CD4-positive, alpha-beta T cell treated with Interleukin-21 for 1 hour (primary cell): ENCODE measurements around the gene SMIM26.
"Not testable (repeated sequence)": the region's sequence is repeated elsewhere in the genome, so short reads cannot be mapped to it uniquely, and the experiment has no call there.

Experiments
- DNase-seq: peaks from one replicate; pipeline ENCODE4 v3.0.0-alpha.2; 2020

SMIM26 gene, protein sequence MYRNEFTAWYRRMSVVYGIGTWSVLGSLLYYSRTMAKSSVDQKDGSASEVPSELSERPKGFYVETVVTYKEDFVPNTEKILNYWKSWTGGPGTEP

DNA sequence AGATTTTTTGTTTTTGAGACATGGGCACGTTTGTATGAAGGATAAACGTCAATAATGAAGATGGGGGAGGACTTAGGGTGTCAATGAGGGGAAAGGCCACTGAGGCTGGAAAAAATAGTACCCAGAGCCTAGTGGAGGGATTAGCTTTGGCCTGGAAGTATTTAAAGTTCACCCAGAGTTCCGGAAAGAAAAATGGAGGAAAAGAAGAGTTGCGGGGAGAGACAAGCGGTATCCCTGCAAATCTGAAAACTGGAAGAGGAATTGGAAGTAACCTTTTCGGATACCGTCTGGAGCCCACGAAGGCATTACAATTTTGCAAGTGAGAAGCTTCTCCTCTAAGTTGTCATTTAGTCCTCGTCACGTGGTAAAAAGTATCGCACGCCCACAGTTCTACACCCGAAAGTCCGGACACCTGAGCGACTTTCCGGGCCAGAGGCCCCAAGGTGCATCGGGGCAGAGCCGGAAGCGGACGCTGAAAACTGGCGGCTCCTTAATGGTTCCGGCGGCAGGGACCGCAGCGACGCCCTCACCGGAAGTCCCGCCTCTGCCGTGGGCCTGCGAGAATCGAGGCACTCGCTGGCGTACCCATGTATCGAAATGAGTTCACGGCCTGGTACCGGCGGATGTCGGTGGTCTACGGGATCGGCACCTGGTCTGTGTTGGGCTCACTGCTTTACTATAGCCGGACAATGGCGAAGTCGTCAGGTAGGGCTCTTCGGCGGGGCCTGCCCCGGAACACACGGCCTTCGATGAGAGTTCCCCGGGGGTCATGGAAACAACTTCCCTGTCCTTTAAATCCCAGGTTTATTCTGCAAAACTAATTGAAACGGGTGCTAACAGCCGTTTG lies at the start of gene SMIM26:
Gene SMIM26, plus strand, starts transcription at position 541 of the 847 bp plus-strand sequence. Its CDS starts 47 bp downstream, at position 588.
- peak; percentile 95 for DNase-seq

DNA sequence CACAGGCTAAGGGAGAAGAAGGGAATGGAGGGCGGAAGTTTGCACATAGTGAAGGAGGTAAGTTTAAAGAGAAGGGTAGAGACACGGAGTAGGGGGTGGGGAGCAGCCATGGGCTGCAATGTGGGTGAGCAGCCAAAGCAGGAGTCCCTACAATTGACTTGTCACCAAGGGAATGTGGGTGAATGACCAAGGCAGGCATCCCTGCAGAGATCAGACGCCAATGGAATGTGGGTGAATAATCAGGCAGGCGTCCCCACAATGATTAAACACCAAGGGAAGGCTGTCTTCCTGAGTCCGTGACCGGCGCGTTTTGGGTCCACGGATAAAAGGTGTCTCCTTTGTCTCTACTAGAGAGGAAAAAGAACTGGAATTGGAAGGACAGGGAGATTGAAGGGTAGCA lies 45.2 kb upstream of the SMIM26 start:
- DNase-seq, result not testable (repeated sequence)

DNA sequence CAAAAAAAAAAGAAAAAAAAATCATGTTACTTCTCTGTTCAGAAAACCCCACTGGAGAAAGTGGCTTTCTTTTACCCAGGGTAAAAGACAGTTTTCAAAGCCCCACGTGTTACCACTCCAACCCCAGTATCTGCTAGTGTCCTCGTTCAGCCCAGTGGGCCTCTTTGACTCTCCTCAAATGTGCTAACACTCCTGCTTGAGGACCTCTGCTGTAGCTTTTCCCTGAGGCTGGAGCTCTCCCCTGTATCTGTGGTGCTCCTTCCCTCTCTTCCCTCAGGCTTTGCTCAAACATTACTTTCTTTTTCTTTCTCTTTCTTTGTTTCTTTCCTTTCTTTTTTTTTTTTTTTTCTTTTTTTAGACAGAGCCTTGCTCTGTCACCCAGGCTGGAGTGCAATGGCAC lies 44.2 kb upstream of the SMIM26 start:
- no peak for DNase-seq

DNA sequence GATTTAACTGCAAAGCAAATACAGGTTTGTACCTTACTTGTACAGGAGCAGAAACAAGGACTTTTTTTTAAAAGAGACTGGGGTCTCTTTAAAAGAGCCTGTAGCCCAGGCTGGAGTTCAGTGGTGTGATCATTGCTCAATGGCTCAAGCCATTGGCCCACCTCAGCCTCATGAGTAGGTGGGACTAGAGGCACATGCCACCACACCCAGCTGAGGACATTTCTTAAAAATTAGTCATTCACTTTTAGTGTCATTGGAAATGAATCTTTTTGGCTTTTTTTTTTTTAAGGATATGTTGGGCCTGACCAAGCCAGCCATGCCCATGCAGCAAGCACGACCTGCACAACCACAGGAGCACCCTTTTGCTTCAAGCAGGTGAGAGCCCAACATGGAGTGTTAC lies 42.6 kb upstream of the SMIM26 start:
- no peak for DNase-seq

DNA sequence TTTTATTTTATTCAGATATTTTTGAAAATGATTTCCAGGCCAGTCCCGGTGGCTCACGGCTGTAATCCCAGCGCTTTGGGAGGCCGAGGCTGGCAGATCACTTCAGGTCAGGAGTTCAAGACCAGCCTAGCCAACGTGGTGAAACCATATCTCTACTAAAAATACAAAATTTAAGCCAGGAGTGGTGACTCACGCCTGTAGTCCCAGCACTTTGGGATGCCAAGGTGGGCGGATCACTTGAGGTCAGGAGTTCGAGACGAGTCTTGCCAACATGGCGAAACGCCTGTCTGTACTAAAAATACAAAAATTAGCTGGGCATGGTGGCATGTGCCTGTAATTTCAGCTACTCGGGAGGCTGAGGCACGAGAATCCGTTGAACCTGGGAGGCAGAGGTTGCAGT lies 40.5 kb upstream of the SMIM26 start:
- DNase-seq, result not testable (repeated sequence)

DNA sequence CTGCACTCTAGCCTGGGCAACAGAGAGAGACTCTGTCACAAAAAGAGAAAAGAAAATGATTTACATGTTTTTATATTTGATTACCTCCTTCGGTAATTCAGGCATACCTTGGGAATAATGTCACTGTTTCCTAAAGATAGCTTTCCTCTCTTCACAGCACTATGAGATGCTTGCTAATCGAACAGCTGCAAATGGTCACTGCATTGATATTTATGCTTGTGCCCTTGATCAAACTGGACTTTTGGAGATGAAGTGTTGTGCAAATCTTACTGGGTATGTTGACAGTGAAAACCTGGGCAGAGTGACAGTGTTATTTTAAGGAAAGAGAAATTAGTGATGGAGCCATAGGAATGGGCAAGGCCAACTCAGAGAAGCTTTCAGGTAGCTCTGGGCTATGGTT lies 39.9 kb upstream of the SMIM26 start:
- no peak for DNase-seq

DNA sequence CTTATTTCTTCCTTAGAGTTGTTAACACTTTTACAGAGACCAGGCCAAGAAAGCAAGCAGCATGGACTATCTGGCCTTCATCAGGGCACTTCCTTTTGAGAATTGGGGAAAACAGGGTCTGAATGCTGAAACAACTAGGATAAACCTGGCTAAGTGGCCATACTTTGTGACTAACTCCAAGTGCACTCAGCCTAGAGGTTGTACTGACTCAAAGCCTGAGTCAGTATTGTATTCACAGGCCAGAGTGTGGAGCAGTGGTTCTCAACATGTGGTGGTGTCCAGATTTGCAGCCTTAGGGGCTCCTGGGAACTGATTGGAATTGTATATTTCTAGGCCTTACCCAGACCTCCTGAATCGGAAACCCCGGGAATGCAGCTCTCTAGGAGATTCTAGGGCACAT lies 39.4 kb upstream of the SMIM26 start:
- no peak for DNase-seq

DNA sequence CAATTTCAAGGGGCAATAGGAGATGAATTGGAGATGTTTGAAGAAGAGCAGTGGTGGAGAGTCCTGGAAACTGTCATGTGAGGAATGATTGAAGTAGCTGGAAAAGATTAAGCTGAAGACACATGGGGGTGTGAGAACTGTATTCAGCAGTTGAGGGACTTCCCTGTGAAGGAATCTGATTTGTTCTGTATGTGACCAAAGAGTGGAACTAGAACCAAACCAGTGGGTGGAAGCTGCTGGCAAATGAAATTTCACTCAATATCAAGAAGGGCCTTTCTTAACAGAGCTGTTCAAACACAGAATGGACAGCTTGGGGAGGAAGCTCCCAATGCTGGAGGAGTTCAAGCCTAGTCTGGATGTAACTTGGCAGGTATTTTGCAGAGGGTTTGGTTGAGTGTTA lies 38.2 kb upstream of the SMIM26 start:
- no peak for DNase-seq

DNA sequence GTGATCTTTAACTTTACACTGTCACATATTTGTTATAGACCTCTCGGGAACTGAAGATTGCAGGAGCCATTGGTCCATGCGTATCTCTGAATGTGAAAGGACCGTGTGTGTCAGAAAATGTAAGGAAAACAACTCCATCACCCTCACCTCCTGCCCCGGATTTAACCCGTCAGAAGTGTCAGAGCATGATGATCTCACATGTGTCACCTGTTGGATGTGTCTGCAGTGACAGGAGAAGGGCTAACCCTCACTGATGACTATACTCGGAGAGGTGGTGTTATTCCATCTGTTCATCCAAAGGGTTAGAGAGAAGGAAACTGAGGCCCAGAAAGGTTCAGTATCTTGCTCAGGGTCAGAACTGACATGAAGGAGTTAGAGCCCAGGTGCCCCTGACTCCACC lies 34.6 kb upstream of the SMIM26 start:
- no peak for DNase-seq

DNA sequence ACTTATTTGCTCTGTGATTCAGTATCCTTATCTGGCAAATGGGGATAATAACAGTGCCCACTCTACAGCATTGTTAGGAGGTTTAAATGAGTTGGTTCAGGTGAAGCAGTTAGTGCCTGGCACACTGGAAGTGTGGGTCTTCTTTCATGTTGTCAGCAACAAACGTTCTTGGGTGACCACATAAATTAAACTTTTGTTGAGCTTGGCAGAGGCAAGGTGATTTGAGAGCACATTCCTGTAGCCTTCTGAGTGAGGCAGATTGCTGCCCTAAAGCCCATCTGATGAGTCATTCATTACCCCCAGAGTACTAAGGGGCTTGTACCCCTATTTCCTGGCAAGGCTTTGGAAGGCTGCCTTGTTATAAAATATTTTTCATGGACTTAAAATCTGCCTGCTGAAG lies 33.7 kb upstream of the SMIM26 start:
- no peak for DNase-seq

DNA sequence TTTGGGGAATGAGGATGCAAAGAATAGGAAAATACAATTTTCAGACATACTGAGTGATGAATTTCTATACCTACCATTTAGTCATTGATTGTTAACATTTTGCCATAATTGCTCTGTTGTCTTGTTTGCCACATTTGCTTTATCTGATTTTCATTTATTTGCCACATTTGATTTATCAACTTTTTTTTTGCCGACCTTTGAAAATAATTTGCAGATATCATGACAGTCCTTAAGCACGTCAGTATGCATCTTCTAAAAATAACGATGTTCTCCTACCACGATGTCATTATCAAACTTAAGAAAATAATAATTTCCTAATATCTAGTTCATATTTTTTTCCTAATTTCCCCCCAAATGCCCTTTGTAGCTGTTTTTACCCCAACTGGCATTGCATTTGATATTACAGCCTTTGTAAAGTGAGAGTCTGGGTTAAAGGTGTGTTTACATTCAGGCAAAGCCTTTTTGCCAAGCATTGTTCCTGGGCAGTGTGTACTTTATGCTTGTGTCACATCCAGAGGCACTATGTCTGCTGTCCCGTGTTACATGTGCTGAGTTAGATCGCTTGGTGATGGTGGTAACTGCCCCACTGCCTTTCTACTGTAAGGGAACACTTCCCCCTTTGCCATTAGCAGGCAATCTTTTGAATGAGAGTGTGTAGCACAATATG lies 33.1 kb upstream of the SMIM26 start:
- no peak for DNase-seq

DNA sequence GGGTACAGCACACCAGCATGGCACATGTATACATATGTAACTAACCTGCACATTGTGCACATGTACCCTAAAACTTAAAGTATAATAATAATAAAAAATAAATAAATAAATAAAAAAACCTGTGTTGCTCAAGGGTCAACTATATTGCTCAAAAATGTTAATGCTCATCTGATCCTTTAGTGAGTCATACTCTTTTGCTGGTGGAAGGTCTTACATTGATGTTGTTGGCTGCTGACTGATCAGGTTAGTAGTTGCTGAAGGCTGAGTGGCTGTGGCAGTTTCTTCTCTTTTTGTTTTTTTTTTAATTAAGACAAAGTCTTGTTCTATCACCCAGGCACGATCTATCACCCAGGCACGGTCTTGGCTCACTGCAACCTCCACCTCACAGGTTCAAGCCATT lies 29.6 kb upstream of the SMIM26 start:
- DNase-seq, result no peak

DNA sequence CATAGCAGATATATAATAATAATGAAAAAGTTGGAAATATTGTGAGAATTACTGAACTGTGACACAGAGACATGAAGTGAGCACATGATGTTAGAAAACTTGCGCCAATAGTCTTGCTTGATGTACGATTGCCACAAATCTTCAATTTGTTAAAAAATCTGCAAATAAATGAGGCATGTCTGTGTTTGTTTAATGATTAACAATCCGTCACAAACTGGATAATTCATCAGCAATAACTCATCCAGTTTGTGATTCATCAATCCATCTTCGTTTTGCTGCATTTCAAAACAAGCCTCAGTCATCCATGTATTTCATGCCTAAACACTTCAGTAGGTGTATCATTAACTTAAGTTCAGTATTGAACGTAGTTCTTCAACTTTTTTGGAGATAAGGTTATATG lies 25.5 kb upstream of the SMIM26 start:
- no peak for DNase-seq

DNA sequence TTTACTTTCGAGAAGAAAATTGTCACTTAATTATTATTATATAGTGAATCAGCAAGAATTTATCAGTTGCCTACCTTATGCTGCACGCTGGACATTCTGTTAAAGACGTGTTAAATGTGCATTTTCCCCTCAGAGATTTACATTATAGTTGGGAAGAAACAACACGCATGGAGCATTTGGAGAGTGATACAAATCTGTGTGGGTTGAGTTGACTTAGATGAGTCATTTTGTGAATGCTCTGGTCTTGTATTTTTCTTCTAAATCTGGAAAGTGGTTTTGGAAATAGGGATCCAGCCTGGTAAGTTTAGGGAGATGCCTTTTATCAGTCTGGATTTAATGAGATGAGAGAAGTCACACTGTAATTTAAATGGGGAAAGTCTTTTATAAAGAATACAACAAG lies 24.0 kb upstream of the SMIM26 start:
- no peak for DNase-seq

DNA sequence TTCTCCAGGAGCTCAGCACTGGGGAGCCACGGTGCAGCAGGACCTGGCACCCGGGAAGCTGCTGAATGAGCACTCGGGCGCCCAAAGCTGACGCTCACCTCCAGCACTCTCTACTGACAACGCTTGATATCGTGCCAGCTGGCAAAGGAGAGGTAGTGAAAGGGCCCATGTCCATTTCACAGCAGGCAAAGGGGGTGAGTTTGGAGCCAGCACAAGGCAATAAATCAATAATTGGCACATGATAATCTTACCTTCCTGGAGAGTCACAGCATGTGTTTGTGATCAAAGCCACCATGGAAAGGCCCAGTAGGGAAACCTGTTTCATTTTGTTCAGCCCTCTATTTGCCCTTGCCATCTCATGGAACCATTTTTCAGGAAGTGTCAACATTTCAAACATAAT lies 23.3 kb upstream of the SMIM26 start:
- no peak for DNase-seq

DNA sequence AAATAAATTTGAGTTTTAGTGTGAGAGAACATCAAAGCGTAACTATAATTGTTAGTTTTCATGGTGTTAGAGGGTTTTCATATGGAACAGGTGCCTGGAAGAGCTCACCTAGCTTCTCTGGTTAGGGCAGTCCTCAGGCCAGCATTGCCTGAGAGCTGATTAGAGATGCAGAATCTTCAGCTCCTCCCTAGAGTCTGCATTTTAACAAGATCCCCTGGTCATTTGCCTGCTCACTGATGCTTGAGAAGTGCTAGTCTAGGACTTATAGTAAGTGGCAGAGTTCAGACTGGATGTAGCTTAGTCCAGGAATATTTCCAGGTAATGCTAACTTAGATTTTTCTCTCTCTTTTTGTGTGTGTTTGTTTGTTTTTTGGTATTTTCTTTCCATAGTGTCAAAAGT lies 21.7 kb upstream of the SMIM26 start:
- DNase-seq, result no peak

DNA sequence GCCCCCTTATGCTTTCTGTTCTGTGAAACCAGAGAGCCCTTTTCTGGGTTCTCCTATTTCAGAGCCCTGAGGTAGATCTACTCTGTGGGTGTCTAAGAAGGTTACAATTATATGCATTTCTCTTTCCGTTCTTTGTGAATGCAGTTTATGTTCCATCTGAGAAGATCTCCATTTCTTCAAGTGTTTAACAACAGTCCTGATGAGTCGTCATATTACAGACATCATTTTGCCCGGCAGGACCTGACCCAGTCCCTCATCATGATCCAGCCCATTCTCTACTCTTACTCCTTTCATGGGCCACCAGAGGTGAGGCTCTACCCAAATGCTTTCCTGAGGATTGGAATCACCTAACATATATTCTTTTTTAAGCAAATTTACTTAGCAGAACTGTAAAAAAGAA lies 18.8 kb upstream of the SMIM26 start:
- DNase-seq, result no peak

DNA sequence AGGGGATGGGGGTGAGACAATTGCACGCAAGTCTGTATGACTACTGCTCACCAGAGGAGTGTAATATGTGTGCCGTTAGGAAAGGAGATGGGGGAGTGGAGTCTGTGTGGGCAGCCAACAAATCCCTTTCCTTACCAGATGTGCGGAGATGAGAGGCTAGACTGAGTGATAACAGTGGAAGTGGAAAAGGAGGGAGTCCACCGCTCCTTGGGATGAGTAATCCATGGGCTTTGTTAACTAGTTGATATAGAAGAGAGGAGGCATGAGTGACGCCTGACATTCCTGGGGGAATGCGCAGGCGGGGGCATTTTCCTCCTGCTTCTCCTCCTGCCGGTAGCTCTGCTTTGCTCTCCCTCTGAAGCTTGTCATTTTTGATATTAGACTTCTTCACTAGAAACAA lies 13.5 kb upstream of the SMIM26 start:
- DNase-seq, result no peak

DNA sequence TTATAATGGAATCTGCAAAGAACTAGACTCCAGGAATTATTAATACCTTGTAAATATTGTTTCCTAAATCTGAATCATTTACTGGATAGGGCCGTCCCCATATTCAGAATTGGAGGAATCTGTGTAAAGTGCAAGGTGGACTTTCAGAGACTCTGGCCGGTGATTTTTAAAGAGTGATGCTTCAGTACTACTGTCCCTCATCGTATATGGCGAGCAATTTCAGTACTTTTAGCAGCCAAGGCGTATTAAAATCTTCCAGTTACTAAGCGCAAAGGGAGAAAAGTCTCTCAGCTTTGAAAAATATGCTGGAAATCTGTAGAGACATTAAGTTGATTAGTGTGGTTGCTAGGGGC lies 483 bp downstream of the SMIM26 start:
- no peak for DNase-seq

DNA sequence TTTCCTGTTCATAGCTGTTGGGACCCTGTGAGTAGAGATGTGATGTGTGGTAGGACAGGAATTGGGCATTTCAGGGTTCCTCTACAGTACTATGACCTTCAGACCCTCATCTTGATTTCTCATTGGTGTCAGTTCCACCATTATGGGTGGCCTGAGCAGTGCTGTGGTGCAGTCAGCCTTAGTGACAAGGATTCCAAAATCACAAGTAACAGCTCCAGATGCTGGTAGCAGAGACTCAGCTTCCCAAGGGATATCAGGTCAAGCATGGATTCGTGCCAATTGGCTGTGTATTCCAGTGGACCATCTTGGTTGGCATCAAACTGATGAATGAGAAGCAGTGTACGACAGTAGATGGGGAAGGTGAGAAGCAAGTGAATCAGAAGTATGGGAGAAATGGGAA lies 3.8 kb downstream of the SMIM26 start:
- DNase-seq, result no peak

DNA sequence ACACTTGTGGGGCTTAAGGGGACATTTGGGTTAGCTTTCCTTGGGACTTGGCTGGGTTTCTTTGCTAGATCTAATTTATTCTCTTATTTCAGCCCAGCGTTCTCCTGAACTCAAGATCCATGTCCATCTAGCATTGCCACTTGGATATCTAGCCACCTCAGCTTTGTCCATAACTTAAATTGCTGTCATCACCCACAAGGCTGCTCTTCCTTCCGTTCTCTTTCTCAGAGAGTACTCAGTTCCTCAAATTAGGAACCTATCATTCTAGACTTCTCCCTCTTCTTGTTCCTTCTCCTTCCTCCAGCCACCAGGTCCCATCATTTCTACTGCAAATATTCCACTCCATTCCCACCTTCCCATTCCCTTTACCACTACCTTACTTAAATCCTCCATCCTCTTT lies 4.3 kb downstream of the SMIM26 start:
- DNase-seq, result no peak

DNA sequence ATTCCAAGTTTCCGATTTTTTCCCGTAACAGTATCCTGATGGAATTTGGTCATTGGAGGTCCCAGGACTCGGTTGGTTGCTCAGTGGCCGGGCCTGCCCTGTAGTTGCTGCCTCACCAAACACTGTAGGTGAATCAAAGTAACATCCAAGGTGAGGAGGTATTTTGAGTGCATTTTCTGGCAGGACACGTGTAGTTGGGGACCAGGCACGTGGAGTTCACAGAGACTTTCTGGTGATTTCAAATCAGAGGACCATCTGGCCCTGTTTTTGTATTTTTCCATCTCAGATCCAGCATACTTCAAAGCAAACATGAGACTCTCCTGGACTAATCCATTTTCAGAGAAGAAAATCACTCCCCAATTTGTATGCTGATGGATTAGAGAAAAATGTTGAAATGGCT lies 10.7 kb downstream of the SMIM26 start:
- DNase-seq, result no peak

DNA sequence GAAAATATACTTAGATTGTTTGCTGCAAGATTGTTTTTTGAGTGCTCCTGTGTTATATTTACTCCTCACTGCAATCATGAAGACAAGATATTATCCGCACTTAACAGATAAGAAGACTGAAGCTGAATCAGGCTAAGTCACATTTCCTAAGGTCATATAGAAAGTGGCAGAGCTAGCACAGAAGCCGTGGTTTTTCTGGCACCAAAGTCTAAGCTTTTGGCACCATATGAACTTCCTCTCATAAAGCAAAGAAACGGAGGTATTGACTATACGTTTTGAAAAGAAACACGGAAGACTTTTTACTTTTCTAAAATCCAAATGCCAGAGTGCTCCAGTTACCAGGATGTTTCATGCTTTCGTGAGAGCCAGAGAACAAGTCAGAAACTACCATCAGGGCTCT lies 11.3 kb downstream of the SMIM26 start:
- DNase-seq, result no peak

DNA sequence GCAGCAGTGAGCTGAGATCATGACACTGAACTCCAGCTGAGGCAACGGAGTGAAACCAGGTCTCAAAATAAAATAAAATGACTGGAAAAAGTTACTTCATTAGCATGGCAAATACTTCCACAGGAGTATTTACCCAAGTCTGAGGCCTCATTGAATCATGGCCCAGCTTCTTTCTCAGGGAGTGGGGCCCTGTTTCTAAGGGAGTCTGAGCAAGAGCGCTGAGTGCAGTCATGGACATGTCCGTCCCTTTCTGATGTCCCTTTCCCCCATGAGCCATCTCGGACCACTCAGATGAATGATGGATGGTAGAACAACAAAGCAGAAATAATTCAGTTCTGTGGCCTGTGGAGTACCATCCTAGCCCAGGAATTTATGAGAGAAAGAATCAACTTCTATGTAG lies 12.8 kb downstream of the SMIM26 start:
- no peak for DNase-seq

DNA sequence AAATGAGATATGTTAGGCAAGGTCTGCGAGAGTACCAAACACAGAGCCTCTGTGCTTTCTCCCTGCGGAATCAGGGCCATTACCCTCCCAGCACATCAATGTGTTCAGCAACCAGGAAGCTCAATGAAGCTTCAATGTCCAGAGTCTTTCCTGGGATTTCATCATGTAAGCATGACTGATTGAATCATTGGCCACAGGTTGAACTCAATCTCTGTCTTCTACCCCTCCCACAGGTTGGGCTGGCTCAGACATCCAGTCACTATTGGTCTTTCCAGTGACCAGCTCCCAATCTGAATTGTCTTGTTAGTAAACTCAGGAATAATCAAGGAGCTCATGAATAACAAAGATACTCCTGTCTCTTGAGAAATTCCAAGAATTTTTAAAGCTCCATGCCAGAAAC lies 17.9 kb downstream of the SMIM26 start:
- DNase-seq, result no peak
